HG02938 (cell line): ENCODE measurements around the gene ASB8.

Source experiments
- ATAC-seq: cut with Tn5 transposase; IDR thresholded peaks from one replicate; pipeline ENCODE4 v1.9.1; 2021; ENCODE audit warnings: mild to moderate bottlenecking, moderate library complexity; ENCODE audit not compliant: unreplicated experiment

ASB8 gene, protein sequence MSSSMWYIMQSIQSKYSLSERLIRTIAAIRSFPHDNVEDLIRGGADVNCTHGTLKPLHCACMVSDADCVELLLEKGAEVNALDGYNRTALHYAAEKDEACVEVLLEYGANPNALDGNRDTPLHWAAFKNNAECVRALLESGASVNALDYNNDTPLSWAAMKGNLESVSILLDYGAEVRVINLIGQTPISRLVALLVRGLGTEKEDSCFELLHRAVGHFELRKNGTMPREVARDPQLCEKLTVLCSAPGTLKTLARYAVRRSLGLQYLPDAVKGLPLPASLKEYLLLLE

DNA sequence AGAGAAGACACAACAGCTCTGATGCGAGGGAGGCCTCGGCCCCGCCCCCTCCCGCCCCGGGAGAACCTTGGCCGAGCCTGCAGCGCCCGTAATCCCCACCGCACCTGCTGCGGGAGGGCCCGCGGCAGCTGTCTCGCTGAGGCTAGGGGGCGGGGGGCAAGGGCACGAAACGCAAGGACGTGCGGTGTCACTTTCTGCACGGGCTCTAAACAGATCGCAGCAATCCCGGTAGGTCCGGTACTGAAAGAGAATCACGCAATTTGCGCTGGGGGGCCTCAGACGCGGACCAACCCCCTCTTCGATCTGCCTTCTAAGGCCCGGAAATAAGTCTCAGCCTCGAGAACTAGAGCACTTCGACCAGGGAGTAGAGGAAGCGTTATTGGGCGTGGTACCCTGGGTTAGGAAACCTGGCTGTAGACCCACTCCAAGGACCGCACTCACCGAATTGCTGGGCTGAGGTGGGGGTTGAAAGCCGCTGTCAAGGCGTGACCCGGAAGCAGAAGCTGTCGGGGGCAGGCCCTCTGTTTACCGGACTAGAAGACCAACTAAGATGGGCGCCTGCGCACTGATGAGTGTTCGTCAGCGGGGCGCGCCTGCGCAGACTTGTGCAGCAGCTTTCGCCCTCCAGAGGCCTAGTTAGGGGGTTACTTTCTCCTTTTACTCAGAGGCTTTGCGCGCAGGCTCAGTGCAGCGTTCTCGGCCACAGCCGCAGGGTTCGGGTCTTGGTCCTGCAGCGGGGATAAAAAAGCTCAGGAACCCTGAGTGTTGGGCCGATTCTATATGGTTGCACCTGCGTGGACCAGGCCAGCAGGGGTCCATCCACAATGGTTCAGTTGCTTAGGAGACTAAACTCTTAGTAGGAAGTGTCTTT, at the start of gene ASB8:
TSS of gene ASB8 (minus strand) at position 498 of the 871 bp plus-strand sequence. CDS start 4,019 bp downstream, outside the sequence.
- ATAC-seq = peak; percentile 83

DNA sequence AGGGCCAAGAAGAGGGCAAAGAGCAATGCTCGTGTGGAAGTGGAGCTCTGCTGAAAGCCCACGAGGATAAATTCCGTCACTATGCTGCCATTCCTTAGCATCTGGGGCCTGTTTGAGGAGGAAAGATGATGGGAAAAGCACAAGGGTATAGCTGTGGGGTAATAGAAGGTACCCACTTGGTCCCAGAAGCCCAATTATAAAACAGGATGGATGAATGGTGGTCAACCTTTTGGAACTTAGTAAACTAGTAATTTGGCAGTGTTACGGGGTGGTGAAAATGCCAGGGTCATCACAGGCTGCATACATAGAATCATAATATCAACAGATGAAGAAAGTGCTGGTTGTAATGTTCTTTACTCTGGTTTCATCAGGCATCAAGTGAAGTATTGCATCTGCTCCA, 45.9 kb upstream of the ASB8 start, which contains the start of gene OR10AD1:
TSS of gene OR10AD1 (minus strand) at position 101 of the 400 bp plus-strand sequence. CDS start at position 101, 0 bp downstream.
- ATAC-seq = no peak

DNA sequence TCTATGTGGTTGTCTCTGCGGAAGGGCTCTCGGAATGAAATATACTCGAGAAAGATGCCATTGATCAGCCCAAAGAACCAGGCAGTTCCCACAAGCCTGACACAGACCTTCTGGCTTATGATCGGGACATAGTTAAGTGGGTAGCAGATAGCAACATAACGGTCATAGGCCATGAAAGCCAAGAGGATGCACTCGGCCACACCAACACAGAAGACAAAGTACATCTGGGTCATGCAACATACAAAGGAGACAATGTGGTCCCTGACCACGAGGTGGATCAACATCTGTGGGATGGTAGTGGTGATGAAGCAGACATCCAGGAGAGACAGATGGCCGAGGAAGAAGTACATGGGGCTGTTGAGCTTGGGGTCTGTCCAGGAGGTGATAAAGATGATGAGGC, 45.5 kb upstream of the ASB8 start:
- ATAC-seq = no peak

DNA sequence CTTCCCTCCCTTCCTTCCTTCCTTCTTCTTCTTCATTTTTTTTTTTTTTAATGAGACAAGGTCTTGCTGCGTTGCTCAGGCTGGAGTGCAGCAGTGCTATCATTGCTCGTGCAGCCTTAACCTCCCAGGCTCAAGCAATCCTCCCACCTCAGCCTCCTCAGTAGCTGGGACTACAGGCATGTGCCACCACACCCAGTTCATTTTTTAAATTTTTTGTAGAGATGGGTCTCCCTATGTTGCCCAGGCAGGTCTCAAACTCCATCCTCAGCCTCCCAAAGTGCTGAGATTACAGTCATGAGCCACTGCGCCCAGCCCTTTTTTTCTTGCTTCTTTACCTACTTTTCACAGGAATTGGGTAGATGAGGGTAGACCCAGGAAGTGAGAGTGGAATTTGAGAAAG, 44.2 kb upstream of the ASB8 start:
- ATAC-seq = no peak

DNA sequence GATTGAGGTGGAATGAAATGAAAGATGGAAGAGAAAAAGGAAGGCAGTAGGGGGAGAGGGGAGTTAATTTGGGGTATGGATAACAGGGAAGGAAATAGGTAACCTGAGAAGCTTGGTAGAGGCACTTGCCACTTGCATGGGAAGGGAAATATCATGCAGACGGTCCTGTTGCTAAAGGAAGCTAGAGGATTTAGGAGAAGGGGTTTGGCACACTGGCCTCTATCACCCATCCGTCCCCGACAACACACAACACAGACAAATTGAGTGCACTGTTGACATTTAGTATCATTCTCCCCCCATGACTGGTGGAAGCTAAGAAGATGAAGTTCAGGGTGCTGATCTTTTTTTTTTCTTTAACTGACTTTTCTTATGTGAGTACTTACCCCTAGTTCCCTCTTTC, 43.8 kb upstream of the ASB8 start:
- ATAC-seq = no peak

DNA sequence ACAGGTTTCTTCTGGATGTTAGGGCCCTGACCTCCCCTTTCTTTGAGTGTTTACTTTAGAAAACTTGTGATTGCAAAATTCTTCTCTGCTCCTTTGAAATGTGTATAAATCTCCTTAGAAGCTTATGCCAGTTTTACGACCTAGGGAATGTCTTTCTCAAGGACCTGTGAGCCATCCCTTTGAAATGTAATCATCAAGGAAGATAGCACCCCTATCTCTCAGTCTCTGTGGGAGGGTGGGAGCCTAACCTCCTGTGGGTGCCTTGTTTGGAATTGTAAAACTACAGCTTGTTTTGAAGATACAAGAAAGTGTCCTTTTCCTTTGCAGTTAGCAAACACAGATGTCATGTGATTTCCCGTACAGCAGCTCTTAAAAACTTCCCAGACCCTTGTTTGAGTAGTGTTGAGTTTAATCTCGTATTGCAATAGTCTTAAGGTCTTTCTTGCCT, 42.5 kb upstream of the ASB8 start:
- ATAC-seq = no peak

DNA sequence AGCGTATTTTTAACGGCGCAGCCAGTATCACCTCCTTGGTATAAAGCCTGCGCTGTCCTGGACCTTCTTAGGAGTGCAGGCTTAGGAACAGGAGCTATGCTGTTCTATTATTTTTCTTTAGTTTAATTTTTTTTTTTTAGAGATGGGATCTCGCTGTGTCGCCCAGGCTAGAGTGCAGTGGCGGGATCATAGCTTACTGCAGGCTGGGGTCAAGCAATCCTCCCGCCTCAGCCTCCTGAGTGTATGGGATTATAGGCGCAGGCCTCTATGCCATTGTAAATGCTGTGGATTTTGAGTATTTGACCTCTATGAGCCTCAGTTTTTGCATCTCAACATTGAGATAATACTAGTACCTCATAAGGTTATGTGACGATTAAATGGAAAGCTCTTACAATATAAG, 41.7 kb upstream of the ASB8 start:
- no peak for ATAC-seq

DNA sequence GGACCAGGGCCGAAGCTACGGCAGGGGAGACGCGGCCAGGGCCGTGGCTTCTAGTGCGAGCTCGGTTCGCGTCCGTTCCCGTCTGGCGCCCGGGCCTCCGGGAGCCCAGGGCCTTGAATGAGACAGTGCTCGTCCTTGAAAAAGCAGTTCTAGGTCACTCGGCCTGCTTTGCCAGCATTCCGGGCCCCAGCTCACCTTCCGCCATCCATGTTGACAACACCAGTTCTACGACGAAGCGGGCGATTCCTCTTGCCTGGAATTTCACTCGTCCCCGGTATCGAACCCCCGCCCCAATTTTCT, 41.3 kb upstream of the ASB8 start:
- ATAC-seq = no peak

DNA sequence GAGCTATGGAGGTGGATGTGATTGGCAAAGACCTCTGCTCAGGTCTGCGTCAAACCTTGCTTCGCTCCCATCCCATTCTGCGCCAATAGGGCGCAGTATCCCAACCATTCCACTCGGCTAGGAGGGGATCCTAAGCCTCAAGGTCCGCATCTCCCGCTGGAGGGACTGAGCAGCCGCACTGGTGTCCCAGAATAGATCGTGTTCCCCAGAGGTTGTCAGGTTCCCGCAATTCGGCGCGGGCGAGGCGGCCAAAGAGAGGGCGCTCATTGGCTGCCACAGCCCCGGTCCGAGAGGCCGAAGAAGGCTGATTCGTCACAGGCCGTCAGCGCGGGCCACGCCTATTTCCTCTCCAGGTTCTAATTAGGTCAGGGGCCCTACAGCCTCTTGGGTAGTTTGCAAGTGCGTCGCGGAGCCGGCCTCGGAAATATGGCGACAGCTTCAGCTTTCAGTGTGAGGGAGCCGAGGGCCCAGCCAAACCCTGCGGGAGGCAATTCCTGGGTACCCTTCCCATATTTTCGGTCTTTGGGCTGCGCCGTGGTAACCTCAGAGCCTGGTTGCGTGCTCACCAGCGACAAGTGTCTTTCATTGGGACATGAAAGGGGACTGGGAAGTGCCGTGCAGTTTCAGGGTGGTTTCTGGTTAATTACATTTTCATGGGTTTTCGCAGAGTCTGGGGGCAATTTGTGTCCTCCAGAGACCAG, 40.8 kb upstream of the ASB8 start:
- peak; percentile 99 for ATAC-seq

DNA sequence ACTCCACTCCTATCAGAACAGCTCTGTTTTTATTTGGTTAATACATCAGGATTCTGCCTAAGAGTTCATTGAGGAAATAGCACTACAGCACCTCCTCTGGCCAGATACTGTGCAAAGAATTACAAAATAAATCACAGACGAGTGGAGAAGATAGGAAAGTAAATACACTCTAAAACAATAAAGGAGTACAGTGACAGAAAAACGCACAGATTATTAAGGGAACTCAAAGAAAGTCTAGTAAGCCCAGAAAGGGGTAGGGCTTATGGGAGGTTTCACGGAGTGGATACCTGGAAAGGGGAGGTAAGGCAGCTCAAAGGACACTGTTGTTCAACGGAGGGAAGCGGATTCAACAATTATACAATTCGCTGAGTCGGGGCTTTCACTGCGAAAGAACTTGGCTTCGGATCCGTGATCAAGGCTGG, 40.2 kb upstream of the ASB8 start:
- peak; percentile 31 for ATAC-seq

DNA sequence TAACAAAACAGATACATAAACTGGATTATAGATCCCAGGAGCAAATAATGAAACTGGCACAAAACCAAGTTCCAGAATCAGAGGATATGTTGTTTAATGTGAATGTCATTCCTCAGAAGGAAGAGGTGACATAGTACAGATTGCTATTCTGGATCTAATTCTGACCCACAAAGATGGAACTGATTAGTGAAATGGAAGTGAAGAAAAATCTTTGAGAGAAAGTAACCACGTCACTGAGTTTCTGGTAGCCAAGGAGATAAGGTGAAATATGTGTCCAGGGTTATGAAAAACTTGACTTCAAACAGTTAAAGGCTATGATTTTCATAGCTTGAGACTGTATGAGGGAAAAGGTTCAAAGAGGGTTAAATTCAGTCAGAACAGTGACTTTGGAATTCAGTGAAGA, 37.5 kb upstream of the ASB8 start:
- no peak for ATAC-seq

DNA sequence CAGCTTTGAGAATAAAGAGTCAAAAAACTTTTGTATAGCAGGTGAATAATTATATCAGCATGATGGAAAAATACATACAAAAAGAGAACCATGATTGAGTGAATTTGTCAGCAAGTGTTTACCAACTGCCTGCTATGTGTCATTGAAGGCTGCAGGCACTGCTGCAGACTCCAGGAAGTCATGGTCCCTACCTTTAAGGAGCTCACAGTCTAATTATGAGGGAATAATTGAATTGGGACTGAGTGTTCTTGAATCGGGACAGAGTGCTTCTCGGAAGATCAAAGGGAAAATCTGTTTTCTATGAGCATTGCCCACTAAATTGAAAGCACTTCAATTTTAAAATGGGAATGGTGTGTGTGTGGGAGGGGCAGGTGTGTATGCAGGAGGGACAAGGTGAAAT, 36.3 kb upstream of the ASB8 start:
- no peak for ATAC-seq

DNA sequence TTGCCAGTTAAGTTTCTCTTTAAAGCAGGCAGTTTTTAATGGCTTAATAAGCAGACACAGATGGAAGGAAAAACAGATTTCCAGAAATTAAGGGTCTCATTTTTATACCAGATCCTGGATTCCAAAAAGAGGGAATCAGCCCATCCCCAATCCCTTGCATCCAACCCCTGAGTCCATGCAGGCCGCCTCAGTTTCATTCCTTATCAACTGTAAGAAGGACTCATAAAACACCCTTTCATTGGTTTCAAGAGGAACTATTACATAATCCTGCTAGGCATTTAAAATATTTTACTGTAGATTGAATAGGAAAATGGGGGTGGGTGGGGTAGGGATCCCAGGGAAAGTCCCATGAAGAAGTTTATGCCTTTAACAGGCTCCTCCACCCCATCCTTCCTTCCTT, 35.5 kb upstream of the ASB8 start:
- ATAC-seq = no peak

DNA sequence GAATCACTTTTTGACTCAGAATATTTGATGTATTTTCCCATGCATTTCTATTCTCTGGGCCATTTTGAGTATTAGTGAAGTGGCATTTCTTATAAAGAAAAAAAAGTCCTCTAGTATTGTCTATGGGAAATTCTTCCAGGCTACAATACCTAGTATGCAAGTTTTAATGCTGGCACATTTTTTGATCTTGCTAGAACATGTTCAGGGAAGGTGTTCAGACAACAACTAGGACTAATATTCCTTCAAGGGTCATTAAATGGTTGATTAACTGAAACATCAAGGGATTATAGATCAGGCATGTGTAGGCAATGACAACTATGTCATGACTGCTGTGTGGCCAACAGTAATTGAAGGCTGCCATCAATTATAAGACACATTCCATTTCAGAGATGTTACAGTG, 33.8 kb upstream of the ASB8 start:
- ATAC-seq = no peak

DNA sequence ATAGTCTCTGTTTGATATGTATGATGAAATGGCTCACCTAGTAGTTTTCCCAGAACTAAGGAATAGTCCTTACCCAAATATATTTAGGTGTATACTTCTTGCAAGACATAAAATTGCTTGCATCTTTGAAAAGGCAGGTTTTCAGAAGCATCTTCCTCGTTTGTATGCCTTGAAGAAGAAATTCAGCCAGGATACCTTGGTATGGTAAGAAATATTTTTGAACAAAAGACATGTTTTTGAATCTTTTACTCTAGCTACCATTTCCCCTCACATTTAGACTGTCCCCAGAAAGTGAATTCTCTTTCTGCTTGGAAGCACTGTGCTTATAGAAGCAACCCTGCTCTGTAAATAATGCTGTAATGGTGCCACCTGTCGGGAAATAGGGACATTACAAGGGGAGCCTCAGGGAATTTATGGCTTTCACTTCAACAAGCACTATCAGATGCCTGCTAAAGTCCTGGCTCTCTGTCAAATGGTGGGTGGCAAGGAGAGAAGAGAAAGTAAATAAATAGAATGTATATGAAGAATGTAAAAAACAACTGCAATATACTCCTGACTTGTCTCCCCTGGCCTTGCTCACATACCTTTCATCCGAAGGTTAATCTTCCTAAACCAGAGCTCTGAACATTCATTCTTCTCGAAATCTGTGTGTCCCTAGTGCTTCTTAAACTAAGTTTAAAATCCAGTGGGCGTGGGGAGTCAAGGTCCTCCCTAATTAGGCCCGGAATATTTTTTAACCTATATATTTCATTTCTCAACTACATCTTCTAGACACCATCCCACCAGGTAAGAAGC, 32.2 kb upstream of the ASB8 start:
- ATAC-seq = no peak

DNA sequence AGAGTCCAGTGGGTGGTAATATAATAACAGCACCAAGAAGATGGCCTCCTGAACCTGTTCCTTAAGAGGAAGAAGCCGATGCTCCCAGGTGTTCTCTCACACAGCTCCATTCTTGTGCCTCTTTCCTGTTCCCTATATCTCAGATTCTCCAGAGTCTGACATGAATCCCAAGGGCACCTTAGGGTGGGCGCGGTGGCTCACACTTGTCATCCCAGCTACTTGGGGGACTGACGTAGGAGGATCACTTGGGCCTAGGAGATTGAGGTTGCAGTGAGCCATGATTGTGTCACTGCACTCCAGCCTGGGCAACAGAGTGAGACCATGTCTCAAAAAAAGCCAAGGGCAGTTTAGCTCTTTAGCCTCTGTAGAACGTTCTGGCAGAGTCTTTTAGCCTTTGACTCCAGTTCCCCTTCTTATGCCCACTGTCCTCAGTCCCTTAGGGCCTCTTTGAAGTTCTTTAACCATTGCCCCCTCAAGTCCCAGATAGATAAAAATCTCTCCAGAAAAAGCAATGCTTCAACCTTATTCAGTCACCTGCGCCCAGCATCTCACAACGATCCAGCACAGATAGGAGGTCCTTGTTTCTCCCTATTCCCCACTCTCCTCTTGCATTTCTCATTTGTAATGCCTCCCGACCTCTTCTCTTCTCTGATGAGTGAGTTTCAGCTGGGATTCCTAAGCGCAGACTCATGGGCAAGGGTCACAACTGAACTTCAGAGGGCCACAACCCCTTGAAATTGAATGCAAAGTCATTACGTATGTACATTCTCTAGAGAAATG, 30.8 kb upstream of the ASB8 start:
- ATAC-seq = no peak

DNA sequence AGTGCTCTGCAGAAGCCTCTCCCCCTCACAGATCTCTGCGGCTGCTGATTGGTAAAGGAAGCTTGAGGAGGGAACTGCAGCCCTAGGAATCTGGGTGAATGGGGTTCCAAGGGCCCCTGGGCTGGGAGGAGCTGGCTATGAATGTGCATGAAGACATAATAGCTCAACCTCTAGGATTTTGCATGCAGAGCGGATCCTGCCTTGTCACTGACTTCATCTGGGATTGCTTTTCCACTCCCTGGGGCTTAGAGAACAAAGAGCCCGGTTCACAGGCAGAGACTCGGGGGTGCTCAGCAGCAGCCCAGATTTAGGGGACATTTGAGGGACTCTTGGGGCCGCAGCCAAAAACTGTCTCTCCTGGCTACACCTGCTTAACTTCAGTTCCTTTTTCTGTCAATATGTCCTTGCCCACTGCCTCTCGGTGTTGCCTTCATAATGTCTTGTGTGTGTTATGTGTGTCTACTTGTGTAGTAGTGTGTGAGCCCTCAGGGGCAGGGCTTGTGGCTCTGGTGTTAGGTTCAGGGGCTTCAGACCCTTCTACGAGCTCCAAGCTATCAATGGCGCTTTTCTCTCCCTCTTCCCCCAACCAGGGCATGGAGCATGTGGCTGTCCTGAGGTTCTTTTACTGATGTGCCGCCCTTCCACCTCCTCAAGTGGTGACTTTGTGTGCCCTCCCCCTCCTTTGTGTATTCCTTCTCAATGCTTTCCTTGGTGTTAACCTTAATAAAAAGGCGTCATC, 28.0 kb upstream of the ASB8 start:
- ATAC-seq = no peak

DNA sequence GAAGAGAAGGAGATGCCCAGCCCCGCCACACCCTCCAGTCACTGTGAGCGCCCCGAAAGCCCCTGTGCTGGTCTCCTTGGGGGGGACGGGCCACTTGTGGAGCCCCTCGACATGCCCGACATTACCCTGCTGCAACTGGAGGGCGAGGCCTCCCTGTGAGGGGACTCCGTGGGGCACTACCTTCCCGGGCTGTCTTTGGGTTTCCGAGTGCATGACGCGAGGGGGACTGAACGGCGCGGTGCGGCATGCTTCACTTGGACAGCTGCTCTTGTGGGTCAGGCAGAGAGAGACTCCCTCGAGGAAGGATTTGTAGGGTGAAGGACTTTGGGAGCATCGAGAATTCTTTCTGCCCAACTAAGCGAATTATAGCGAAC, 27.2 kb upstream of the ASB8 start:
- no peak for ATAC-seq

DNA sequence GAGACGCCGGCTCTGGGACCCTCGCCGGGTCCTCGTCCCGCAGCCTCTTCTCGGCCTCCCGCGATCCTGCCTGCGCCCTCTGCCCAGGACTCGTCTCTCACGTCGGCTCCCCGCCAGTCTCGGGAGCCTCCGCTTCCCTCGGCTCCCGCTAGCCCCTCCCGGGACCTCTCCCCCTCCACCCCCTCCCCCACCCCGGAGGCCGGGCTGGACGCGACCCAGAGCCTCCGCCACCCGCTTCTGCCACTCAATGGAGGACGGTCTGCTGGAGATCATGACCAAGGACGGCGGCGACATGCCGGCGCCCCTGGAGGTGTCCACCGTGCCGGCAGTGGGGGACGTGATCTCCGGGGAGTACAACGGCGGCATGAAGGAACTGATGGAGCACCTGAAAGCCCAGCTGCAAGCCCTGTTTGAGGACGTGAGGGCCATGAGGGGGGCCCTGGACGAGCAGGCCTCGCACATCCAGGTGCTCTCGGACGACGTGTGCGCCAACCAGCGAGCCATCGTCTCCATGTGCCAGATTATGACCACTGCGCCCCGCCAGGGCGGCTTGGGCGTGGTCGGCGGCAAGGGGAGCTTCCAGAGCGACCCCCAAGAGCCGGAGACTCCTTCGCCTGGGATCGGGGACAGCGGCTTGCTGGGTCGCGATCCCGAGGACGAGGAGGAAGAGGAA, 26.7 kb upstream of the ASB8 start:
- ATAC-seq = no peak
